ENCODE results near the gene TMEM179B. TPM values are rescaled to one million over a fixed set of nuclear protein-coding genes. Genes with fewer than 3 reads are reported as not detected.

The TMEM179B gene
- total and polyA plus RNA-seq, 9 of the 15 experiments (the other 6 are each of a cell fraction or from before 2014, with no cell fraction given): 27.7 to 105 (median 37.0) TPM

DNA sequence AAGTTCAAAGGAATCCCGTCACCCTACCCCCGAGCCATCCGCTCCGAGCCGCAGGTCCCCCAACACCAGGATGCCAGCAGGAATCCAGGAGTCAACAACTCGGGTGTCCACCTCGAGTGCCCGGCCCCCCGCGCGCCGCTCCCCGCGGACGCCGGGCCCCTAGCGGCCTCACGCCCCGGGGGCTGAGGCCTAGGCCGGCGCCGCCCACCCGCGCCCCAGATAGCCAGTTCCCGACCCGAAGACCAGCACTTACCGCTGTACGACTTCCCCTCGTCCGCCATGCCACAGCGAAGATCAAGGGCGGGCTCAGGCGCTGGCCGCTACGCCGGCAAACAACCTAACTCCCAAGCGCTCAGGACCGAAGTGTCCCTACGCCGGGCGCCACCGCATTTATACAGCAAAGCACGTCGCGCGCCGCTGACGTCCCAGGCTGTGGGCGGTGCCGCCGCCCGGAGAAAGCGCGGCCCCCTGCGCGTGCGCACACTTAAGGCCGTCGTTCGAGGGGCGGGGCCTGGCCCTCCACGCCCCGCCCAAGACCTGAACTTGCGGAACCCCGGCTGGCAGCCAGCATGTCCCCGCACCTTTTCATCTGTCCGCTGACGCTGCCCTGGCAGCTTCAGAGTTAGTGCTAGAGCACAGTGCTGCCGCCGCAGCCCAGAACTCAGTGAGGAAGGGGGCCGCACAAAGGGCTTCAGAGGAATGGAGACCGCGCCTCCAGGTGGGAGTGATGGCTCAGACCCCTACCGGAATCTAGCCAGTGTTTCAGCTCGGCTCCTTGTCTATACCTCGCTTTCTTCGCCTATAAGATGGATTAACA is 18.1 kb downstream of the TMEM179B start, which contains the start of gene NXF1 (continued):
- TF ChIP-seq, protein P1, sequence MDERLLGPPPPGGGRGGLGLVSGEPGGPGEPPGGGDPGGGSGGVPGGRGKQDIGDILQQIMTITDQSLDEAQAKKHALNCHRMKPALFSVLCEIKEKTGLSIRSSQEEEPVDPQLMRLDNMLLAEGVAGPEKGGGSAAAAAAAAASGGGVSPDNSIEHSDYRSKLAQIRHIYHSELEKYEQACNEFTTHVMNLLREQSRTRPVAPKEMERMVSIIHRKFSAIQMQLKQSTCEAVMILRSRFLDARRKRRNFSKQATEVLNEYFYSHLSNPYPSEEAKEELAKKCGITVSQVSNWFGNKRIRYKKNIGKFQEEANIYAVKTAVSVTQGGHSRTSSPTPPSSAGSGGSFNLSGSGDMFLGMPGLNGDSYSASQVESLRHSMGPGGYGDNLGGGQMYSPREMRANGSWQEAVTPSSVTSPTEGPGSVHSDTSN (CRISPR knock-in tag; IDR thresholded peaks at IDR 0.05; ENCODE audit: low read depth): no peak
- TF ChIP-seq, protein P1 (tag; conservative IDR thresholded peaks at IDR 0.05; ENCODE audit: low read depth): no peak
- TF ChIP-seq NCOA6 (IDR thresholded peaks at IDR 0.05) (no peak), POLR2H (tag; IDR thresholded peaks at IDR 0.05; ENCODE audit: low read depth) (peak; percentile 98), ZNF77 (CRISPR knock-in tag; IDR thresholded peaks at IDR 0.05) (no peak)
- TF ChIP-seq, protein P2, sequence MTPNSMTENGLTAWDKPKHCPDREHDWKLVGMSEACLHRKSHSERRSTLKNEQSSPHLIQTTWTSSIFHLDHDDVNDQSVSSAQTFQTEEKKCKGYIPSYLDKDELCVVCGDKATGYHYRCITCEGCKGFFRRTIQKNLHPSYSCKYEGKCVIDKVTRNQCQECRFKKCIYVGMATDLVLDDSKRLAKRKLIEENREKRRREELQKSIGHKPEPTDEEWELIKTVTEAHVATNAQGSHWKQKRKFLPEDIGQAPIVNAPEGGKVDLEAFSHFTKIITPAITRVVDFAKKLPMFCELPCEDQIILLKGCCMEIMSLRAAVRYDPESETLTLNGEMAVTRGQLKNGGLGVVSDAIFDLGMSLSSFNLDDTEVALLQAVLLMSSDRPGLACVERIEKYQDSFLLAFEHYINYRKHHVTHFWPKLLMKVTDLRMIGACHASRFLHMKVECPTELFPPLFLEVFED (CRISPR knock-in tag; conservative IDR thresholded peaks at IDR 0.05): 0 out of 2 replicates have a peak, but pooled peaks have one; percentile 63
